Islet precursor cell (in vitro differentiated cells): ENCODE measurements around the gene COQ2.

Source experiments
- DNase-seq: peaks from one replicate; pipeline ENCODE4 v3.0.0-alpha.2; 2018

COQ2 gene

DNA sequence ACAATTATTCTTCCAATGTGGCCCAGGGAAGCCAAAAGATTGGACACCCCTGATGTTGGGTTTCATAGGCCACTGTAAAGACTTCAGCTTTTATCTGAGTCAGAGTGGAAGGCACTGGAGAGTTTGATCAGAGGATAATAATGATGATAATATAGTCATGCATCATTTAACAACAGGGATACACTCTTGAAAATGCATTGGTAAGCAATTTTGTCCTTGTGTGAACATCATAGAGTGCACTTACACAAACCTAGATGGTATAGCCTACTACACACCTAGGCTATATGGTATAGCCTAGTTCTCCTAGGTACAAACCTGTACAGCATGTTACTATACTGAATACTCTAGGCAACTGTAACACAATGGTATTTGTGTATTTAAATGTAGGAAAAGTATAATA lies 70.5 kb downstream of the COQ2 start:
- DNase-seq = no peak
